ENCODE data around the gene INPP5A.

The INPP5A gene

DNA sequence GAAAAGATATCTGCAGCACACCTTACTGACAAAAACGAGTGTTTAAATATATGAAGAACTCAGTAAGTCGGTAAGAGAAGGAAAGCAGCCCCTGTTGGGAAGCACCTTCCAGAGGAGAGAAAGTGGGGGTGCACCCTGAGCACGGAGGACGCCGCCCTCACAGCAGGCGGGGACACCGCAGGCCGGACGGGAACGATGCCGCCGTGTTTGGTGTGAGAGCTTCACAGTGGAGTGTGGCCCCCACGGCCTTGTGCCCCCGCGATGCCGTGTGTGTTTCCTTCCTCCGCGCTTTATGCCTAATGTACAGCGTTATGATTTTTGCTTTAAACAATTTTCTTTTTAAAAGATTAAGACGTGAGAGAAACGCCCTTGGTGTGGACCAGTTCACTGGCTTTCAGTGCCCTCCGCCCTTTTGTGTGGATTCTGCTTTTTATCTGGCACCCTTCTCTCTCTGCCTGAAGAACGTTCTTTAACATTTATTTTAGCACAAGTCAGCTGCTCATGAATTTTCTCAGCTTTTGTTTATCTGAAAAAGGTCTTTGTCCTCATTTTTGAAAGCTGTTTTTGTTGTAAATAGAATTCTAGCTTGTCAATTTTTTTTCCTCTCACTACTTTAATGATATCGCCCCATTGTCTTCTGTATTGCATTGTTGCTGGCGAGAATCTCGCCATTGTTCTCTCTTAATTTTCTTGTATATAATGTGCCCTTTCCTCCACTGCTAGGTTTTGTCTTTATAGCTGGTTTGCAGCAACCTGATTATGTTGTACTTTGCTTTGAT is 110.7 kb downstream of the INPP5A start:
- no peak for DNase-seq (ENCODE audit: low read depth)

DNA sequence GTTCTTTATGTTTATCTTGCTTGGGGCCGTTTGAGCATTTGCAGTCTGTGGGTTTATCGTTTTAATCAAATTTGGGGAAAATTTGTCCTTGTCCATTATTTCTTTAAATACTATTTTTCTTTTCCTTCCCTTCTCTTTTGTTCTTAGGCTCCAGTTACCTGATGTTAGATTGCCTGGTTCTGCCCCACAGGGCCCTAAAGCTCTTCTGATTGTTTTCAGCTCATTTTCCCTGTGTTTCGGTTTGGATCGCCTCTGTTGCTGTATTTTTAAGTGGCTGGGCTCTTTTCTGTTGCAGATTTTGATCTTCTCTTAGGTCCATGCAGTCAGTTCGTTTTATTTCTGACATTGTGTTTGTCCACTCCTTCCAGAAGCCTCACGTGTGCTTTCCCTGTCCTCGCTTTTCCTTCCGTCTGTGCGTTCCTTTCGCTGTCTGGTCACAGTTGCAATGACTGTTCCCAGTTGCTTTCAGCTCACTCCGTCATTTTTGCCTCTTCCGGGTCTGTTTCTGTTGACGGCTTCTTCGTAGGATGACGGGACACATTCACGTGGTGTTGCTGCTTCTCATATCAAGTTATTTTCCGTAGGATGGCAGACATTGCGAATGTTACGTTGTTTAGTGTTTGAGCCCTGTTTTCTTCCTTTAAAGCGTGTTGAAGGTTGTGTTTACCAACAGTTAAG is 111.4 kb downstream of the INPP5A start:
- DNase-seq (ENCODE audit: low read depth): no peak

DNA sequence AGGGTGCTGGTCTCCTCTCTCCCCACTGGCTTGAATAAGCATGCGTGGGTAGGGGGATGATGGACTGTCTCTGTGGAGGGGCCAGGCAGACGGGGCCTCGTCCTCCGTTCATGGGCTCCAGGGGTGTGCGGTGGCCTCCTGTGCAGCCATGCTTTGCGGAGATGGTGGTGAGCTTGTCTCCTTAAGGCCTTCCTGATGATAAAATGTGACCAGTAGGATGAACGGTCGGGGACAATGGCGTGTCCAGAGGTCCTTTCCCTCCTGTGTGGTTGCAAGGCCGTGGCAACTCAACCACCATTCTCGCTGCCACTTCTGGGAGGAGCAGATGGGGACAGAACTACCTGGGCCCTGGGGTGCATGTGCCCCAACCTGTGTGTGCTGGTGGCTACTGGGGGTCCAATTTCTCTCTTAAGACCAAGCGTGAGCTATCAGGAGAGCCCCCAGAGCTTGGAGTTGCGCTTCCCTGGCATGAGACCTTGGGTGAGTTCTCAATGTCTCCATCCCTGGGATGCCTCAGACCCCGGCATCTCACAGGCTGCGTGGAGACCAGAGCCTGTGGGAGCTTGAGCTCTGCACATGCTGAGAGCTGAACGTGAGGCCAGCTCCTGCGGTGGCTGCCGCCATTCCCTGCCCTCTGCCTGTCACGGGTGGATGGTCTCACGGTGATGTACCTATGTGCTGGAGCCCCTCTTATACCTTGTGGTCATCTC is 112.2 kb downstream of the INPP5A start:
- no peak for DNase-seq (ENCODE audit: low read depth)

DNA sequence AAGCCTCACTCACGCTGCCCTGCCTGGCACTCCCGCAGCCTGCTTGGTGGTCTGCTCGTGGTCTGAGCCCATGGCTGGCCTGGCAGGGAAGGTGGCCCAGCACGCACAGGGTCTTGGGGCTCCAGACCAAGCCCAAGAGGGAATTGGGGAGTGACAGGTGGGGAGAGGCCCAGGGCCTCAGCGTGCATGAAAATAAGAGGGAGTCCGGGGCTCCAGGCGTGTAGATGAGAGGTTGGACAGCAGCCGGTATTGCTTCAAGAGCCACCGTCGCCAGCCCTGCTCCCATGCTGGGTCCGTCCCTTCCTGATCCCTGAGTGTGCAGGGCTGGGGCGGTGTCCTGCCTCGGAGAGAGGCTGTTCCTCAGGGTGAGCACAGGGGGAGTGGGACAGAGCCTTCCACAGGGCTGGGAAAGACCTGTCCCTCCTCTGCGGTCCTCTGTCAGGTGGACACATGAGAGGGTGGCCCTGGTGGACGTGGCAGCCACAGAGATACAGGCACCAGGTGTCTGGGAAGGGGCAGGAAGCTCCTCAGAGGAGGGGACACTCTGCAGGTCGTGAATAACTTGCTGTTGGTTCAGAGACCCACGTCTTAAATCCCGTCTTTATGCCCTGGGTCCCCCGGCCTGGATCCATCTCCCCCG is 113.1 kb downstream of the INPP5A start:
- no peak for DNase-seq (ENCODE audit: low read depth)

DNA sequence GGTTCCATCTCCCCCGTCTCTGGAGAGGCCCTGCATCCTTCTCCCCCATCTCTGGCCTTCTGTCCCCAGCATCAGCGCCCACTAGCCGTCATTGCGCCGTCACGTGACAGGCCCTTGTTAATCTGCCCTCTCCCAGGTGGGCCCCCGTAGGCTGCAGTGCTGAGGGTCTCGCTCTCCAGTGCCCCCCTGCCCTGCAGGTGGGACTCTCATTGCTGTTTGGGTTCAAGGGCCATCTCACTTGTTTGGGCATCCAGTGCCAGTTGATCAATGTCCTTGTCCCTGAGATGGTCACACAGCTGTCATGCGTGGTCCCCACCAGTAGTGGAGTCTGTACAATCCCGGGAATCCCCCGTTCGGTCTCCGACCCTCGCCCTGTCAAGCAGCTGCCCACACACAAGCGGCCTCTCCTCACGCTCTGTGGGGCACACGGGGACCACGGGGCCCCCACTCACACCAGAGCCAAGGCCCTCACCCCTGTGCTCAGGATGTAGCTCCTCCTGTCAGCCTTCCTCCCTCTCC is 114.0 kb downstream of the INPP5A start:
- no peak for DNase-seq (ENCODE audit: low read depth)

DNA sequence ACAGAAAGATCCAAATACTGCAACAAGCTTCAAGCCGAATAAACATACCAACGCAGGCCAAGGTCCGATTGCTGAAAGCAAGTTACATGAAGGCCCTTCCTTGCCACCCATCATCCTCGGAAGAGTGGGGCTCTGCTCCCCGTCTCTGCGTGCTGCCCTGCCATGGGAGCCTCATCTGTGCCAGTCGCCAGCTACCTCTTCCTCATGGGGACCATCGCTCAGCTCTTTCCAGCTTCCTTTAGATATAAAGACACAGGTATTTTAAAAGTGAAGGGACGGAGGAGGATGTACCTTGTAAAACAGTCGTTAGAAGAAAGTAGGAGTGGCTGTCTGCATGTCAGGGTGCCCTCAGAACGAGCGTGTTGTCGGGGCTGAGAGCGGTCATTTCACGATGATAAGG is 114.9 kb downstream of the INPP5A start:
- no peak for DNase-seq (ENCODE audit: low read depth)

DNA sequence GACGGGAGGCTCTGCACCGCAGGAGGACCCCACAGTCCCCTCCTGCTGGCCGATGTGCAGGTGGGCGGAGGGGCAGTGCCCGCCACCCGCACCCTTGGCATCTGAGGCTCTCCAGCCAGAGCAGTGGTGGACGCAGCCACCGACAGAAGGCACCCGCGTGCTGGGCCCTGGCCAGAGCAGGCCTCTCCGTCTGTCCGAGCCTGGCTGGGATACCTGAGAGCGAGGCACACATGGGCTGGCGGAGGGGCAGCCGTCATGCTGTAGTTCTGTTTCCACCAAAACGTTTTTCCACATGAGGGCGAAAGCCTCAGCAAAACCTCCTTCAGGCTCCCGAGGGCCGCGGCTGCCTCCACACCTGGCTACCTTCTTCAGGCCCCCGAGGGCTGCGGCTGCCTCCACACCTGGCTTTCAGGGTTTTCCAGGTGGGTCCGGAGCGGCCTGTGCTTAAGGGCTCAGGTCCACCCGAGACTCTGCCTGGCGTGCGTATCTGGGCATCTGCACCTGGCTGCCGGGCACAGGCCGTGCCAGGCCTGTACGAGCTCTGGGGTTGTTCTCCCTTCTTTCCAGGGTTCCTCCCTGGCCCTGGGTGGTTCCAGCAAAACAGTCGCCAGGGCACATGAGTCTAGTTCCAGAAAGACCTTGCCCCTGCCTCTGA is 115.5 kb downstream of the INPP5A start:
- no peak for DNase-seq (ENCODE audit: low read depth)

DNA sequence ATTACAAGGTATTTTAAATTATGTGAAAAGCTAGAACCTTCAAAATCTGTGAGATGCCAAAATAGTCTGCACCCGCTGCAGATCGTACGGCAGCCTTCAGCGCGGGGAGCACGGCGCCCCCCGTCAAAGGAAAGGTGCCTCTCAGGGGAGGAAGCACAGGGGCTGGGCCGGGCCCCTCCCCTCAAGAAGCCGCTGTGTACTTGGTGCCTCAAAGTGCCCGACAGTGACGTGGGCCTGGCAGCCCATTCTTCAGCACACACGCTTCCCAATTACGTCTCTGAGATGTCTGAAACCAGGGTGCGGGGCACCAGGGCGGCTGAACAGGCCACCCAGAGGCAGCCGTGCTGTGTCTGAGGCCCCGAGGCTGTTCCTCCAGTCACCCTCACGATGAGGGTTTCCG is 116.1 kb downstream of the INPP5A start:
- DNase-seq (ENCODE audit: low read depth): no peak

DNA sequence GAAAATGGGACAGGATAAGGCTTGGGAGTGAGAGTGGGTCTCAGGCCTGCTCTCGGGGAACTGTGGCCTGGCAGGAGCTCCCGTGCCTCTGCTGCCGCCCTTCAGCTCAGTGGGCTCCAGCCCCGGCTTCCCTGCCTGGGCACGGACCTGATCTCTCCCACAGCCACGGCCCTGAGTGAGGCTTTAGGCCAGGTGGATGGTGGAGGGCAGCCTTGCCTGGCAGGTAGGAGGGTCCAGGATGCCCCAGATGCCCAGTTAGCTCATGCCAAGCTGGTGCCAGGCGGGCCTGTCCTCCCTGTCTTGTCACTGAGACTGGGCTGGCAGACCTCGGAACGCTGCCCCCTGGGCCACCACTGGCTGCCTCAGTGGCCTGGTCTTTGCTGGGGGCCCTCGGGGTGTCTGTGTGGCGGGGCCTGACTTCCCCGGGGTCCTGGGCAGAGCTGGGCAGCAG is 116.6 kb downstream of the INPP5A start:
- no peak for DNase-seq (ENCODE audit: low read depth)

DNA sequence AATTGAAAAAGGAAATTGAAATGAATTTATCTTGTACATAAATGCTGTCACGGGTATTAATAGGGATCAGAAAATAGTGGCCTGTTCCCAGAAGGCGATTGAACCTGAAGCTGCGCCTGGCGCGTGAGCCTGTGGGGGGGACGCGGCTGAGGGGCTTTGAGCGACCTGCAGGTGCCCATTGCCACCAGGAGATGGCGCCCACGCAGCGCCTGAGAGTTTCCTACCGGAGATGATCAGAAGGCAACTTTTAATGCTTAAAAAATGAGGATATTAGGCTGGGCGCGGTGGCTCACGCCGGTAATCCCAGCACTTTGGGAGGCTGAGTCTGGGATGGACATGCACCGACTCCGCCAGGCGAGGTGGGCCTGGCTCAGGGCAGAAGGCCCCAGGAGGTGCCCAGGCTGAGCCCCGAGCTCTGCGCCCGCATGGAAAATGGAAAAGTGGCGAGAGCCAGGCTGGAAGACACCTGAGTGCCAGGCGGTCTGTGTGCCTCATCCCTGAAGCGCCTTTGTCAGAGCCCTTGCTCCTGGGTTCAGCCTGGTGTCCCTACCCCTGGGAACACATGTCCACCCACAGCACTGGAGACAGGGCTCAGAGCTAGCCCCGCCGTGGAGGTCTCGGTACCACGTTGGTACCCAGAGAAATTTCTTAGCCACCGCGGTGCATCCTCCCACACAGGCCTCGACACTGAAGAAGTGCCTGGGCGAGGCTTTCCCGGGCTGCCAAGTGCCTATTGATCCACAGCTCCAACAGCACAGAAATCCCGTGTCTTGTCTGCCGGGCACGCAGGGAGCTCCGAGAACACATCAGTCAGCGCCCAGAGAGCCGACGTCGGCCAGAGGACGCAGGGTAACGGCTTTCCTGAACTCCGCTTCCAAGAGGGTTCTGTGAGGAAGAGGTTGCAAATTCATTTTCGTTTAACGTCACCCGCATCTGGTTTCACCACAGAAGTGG is 117.4 kb downstream of the INPP5A start:
- DNase-seq (ENCODE audit: low read depth): peak; percentile 34

DNA sequence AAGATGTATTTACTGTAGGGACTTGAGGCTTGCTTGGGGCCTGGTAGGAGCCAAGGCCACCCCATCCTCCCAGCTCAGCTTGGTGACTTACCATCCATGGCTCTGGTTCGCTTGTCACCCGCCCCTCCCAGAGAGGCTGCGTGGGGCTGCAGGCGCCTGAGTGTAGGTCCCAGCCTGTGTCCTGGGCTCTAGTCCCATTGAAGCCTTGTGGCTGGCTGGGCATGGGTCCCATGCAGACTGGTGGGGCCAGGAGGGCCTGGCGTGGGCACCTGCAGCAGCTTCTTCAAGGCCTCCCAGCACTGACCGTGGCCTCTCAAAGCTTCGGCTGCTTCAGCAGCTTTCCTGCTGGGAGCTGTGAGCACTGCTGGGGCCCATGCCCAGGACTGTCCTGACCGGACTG is 118.1 kb downstream of the INPP5A start:
- DNase-seq (ENCODE audit: low read depth): no peak

DNA sequence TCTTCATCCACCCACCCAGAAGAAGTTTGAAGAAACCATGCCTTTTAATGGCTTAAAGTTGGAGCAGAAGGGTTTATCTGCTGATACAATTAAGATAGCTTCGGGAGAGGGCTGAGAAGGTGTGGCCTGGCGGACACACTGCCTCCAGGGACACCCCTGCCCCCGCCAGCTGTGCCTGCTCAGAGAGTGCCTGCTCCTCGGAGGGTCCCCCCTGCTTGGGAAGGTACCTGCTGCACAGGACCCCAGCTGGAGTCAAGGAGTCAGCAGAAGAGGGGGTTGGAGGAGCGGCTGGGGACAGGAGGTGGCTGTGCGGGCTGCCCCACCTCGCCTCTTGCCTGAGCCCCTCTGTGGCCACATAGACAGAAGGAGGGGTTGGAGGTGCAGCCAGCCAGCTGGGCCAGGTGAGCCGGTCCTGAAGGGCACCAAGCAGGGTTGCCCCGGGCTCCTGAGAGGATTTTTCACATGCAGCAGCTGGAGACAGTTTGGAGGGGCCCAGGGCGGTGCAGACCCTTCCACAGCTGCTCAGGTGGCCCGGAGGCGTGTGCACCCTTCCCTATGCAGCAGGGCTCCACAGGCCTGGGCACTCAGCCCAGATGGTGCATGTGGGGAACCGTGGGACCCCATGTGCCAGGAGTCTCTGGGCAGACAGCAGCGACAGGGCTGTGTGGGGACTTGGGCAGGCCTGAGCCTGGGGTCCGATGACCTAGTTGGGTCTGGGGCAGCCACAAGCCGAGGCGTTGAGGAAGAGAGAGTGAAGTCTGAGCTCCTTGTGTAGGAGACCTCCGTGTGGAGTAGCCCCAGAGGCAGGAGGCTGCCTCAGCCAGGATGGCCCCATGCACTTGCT is 118.9 kb downstream of the INPP5A start:
- DNase-seq (ENCODE audit: low read depth): no peak

DNA sequence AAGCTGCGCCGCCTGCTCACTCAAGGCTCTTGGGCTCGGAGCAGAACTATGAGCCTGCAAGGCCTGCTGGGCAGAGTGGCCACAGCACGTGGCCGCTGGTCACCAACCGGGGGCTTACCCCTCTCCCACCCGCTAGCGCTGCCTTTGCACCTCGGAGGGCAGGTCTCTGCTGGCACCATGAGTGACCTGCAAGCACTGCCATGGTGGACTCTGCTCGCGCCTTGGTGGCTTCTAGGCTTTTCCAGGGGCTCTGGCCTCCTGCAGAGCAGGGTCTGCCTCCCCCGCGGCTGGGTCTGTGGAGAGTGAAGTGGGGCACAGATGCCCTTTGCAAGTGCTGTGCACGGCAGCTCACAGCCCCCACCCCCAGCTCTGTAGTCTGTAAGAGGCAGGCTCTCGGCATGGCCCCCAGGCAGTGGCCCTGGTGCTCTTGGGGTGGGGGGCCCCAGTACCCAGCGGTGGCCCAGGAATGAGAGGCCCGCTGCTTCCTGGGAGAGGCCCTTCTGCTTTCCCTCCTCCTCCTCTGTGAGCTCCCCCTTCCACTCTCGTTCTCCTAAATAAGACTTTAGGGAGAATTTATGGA is 119.6 kb downstream of the INPP5A start:
- no peak for DNase-seq (ENCODE audit: low read depth)

DNA sequence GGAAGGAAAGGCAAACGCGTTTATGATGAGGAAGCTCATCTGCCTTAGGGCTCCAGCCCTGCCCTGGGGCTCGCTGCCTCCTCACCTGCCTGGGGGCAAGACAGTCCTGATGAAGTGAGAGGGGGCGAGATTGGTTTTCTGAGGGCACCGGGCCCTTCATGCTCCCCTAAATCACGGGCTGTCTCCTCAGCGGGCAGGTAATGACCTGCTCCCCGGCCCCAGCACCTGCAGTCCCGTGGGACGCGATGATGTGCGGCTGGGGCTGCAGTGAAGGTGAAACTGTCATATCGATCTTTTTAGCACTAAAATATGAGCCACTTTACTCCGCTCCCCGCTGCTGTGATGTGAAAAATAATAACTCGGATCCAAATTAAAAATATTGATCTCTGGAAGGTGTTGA is 120.2 kb downstream of the INPP5A start:
- no peak for DNase-seq (ENCODE audit: low read depth)

DNA sequence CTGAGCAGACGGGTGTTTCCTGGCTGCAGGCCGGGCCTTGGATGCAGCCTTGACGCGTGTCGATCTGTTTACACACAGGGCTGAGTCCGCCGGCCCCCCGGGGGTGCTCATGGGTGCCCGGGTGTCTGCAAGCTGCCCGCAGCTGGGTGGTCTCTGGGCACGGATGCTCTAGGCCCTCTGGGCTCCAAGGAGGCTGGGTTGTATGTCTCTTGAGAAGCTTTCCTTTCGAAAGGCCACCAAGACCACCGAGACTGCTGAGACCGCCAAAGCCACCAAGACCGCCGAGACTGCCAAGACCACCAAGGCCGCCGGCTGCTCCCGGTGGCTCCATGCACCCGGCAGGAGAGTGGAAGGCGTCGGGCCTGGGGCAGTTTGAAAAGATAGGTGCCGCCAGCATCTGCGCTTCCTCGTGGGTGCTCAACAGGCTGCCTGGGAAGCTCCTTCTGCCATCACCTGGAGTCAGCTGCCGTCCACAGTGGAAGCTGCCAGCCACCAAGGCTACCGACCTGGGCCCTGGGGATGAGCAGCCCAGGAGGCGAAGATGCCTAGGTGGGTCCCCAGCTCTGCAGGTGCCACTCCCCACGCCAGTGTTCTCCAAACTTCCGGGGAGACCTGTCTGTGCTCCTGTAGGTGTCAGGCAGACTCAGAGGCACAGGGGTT is 121.1 kb downstream of the INPP5A start:
- no peak for DNase-seq (ENCODE audit: low read depth)

DNA sequence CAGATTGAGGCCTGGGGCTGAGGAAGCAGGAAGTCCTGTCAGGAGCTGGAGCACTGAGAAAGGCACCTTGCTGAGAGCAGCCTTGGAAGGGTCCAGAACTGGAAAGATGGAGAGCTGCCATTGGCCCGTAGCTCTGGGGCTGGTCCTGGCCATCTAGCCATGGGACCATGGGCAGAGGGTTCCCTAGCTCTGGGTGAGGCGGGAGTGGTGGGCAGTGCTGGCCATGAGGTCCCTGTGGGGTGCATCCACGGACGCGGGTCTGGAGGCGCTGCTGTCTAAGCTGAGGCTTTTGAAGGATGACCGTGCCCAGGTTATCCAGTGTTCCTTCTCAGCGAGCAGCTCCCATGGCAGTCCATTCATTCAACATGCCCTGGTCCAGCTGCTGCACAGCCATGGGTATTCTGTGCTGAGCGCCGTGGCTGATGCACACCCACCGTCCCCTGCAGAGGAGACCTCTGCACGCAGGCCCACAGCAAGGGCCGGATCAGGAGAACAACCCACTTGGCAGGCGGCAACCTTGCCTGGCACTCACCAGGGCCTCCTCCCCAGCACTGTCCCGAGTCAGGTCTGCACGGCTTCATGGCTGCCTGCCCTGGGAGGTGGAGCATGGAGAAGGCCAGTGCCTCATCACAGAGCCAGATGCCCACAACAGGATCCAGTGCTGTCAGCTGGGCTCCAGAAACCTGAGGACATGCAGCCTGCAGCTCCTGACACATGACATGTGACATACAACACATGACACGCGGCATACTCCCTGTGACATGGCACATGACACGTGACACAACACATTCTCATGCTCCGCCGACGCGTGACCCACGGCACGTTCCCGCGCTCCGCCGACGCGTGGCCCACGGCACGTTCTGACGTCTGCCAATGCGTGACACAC is 121.9 kb downstream of the INPP5A start:
- no peak for DNase-seq (ENCODE audit: low read depth)

DNA sequence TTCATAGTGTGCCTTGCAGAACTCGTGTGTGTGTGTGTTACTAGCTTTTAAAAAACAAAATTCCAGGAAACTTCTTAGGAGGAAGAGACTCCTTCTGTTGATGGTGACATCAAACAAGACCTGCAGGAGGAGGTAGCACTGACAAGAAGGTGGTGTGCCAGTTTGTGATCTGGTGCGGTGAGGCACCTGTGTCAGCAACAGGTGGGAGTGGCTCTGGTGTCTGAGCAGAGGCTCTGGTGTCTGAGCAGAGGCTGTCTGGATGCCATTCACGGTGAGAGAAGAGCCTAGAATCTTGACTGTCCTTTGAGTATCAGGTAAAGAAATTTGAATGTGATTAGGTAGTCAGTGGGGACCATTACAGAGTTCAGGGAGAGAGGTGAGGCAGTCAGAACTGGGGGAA is 122.8 kb downstream of the INPP5A start:
- DNase-seq (ENCODE audit: low read depth): no peak

Data from stimulated activated CD8-positive, alpha-beta memory T cell treated with anti-CD3 and anti-CD28 coated beads, Interleukin-4, amount 100 ng/mL, for 24 hours (primary cell).